K562 (cell line): ENCODE data around the gene HAPLN3. TPM values are rescaled to one million over a fixed set of nuclear protein-coding genes. Genes with fewer than 3 reads are reported as not detected.

Experiments used
- ATAC-seq: fragments of 200-7000 bp; cut with Tn5 transposase; 3 replicates; pipeline ENCODE4 v1.9.1; 2020; ENCODE audit warnings: moderate library complexity
- BruUV-seq: library from RNA; stranded (reverse); fragments of 400-500 nt; replicated peaks from 2 replicates; lab custom pipeline; 2021; lab: Mats Ljungman, UMichigan
- CTCF ChIA-PET: fragments of 300-600 bp; formaldehyde crosslinking; extraction: SDS; loops from one replicate; lab custom pipeline; 2021; ENCODE audit warnings: low intra/inter-chr PET ratio; lab: Yijun Ruan, JAX
- POLR2A ChIA-PET: fragments of 300-600, 350-650 bp; sonication (Branson Sonifier 250); formaldehyde crosslinking; extraction: SDS; loops from one replicate; lab custom pipeline; 2021; ENCODE audit warnings: antibody characterized with exemption, inconsistent platforms; lab: Yijun Ruan, JAX
- DNase-seq, 4 experiments: peaks; one replicate each; pipeline versions ENCODE4 v3.0.0 to v3.0.0-alpha.2; 2011 to 2018; ENCODE audit warnings: low spot score in 3 of 4, mixed read lengths in 3 of 4; ENCODE audit errors: extremely low read depth in 1 of 4
- FAIRE-seq: peaks from 2 replicates; lab custom pipeline; 2011; peaks lifted over from hg19 to GRCh38; lab: Jason Lieb, UNC
- H2AFZ ChIP-seq: 2 replicates; pipeline ENCODE4 v1.6.0; 2011; ENCODE audit warnings: low read depth, low read length, control low read depth, inconsistent platforms
- H3K27ac ChIP-seq: fragments of 200-600 bp; 3 replicates; pipeline ENCODE4 v1.8.0; 2011; ENCODE audit warnings: low read depth, mild to moderate bottlenecking, control low read depth, inconsistent platforms, low read length, moderate library complexity, mixed read lengths; ENCODE audit errors: extremely low read depth
- H3K27me3 ChIP-seq, 2 experiments: fragments of 300-600 bp in 1 of 2; 2 replicates in 1 of 2; 3 replicates in 1 of 2; pipeline versions ENCODE4 v1.6.0 to v1.8.0; 2011; ENCODE audit warnings: inconsistent platforms in 2 of 2, low read length in 2 of 2, mild to moderate bottlenecking in 1 of 2, mixed read lengths in 1 of 2, moderate library complexity in 1 of 2; ENCODE audit not compliant: control insufficient read depth in 2 of 2, insufficient read depth in 2 of 2
- H3K36me3 ChIP-seq: fragments of 300-600 bp; 3 replicates; pipeline ENCODE4 v1.8.0; 2011; ENCODE audit warnings: mild to moderate bottlenecking, low read length, inconsistent platforms; ENCODE audit not compliant: control insufficient read depth, insufficient read depth
- H3K4me1 ChIP-seq, 2 experiments: fragments of 200-600 bp in 1 of 2; replicated peaks in 1 of 2; 2 replicates in 1 of 2; 3 replicates in 1 of 2; pipeline versions ENCODE4 v1.5.1 to v1.8.0; 2011; ENCODE audit warnings: inconsistent platforms in 2 of 2, low read length in 2 of 2, mild to moderate bottlenecking in 1 of 2, mixed read lengths in 1 of 2, moderate library complexity in 1 of 2; ENCODE audit not compliant: control insufficient read depth in 2 of 2, insufficient read depth in 2 of 2
- H3K4me2 ChIP-seq: 2 replicates; pipeline ENCODE4 v1.6.1; 2011; ENCODE audit warnings: low read length, control low read depth, inconsistent platforms, mixed read lengths; ENCODE audit not compliant: insufficient read depth
- H3K4me3 ChIP-seq: fragments of 200-600 bp; sonication (generic), shearing (Covaris generic); 2 replicates; pipeline ENCODE4 v1.5.1; 2016; ENCODE audit warnings: control low read depth, inconsistent platforms
- H3K79me2 ChIP-seq: fragments of 200-600 bp; 3 replicates; pipeline ENCODE4 v1.8.0; 2011; ENCODE audit warnings: low read length, inconsistent platforms; ENCODE audit not compliant: control insufficient read depth, insufficient read depth
- H3K9ac ChIP-seq, 2 experiments: 2 replicates each; pipeline versions ENCODE4 v1.6.0 to v1.6.1; 2011; ENCODE audit warnings: low read depth in 2 of 2, low read length in 2 of 2, control low read depth in 1 of 2, inconsistent platforms in 1 of 2, mild to moderate bottlenecking in 1 of 2, mixed read lengths in 1 of 2; ENCODE audit not compliant: insufficient read depth in 1 of 2
- H3K9me1 ChIP-seq: one replicate; pipeline ENCODE4 v1.6.0; 2011; ENCODE audit warnings: inconsistent platforms, mild to moderate bottlenecking, low read length, moderate library complexity; ENCODE audit not compliant: control insufficient read depth, insufficient read depth
- H3K9me3 ChIP-seq: replicated peaks from 2 replicates; pipeline ENCODE4 v1.5.1; 2011; ENCODE audit warnings: low read depth, low read length, inconsistent platforms; ENCODE audit not compliant: control insufficient read depth, insufficient read depth
- H4K20me1 ChIP-seq: replicated peaks from 2 replicates; pipeline ENCODE4 v1.6.1; 2011; ENCODE audit warnings: low read length, inconsistent platforms, mixed read lengths; ENCODE audit not compliant: control insufficient read depth, insufficient read depth
- C11orf30 ChIP-seq: fragments of 450-650 bp; IDR thresholded peaks from 2 replicates; pipeline ENCODE4 v1.6.1; 2016; ENCODE audit warnings: low read depth, mild to moderate bottlenecking
- CBX3 ChIP-seq, 2 experiments: IDR thresholded peaks; 1 replicate in 1 of 2; 2 replicates in 1 of 2; pipeline ENCODE4 v1.6.1; 2012; ENCODE audit warnings: inconsistent platforms in 2 of 2, low read length in 2 of 2, borderline replicate concordance in 1 of 2, control low read depth in 1 of 2
- CTBP1 ChIP-seq: fragments of 450-650 bp; IDR thresholded peaks from 2 replicates; pipeline ENCODE4 v1.6.1; 2016; ENCODE audit warnings: borderline replicate concordance
- EGR1 ChIP-seq: fragments of 450-650 bp; conservative IDR thresholded peaks from 2 replicates; pipeline ENCODE4 v1.6.1; 2017; ENCODE audit warnings: mild to moderate bottlenecking
- GABPB2 ChIP-seq: fragments of 250-450 bp; sonication (Bioruptor Pico); conservative IDR thresholded peaks from 2 replicates; pipeline ENCODE4 v1.5.1; 2021; ENCODE audit warnings: mild to moderate bottlenecking
- MAFG ChIP-seq: fragments of 450-650 bp; conservative IDR thresholded peaks from 2 replicates; pipeline ENCODE4 v1.6.1; 2016; ENCODE audit warnings: missing genetic modification characterization, missing compliant biosample characterization
- MAFK ChIP-seq: IDR thresholded peaks from 2 replicates; pipeline ENCODE4 v1.6.1; 2011; ENCODE audit warnings: low read length, improper control_type of control experiment
- NRF1 ChIP-seq, 2 experiments: fragments of 450-650 bp; IDR thresholded peaks in 1 of 2; conservative IDR thresholded peaks in 1 of 2; 2 replicates each; pipeline ENCODE4 v1.6.1; 2014; ENCODE audit warnings: mild to moderate bottlenecking in 2 of 2
- RAD21 ChIP-seq, 2 experiments: fragments of 250-450 bp in 1 of 2; fragments of 450-650 bp in 1 of 2; sonication (Bioruptor Pico) in 1 of 2; formaldehyde crosslinking in 1 of 2; IDR thresholded peaks in 1 of 2; conservative IDR thresholded peaks in 1 of 2; 2 replicates each; pipeline versions ENCODE4 v1.4.0 to v1.8.0; 2020 to 2022; ENCODE audit warnings: mild to moderate bottlenecking in 2 of 2, moderate library complexity in 1 of 2
- TAF15 ChIP-seq: fragments of 200-400 bp; formaldehyde crosslinking; IDR thresholded peaks from 2 replicates; pipeline ENCODE4 v1.6.1; 2017; ENCODE audit warnings: mild to moderate bottlenecking, low read depth, low read length, moderate library complexity
- TAF7 ChIP-seq: fragments of 450-650 bp; IDR thresholded peaks from 2 replicates; pipeline ENCODE4 v1.6.1; 2016; ENCODE audit warnings: missing genetic modification characterization, missing compliant biosample characterization
- ZFP36 ChIP-seq: fragments of 150-350 bp; IDR thresholded peaks from 2 replicates; pipeline ENCODE4 v1.6.1; 2018; ENCODE audit warnings: low read length, low read depth; ENCODE audit not compliant: partially characterized antibody
- ZNF165 ChIP-seq: fragments of 250-450 bp; sonication (Bioruptor Pico); IDR thresholded peaks from 2 replicates; pipeline ENCODE4 v1.4.0; 2020; ENCODE audit warnings: borderline replicate concordance
- ZNF316 ChIP-seq: fragments of 450-650 bp; IDR thresholded peaks from 2 replicates; pipeline ENCODE4 v1.6.1; 2016
- WGBS: fragments of 100-300 bp; shearing (Covaris generic); methylation state at CpG from one replicate; pipeline ENCODE4 v1.1.6; 2016; ENCODE audit warnings: low coverage, mixed read lengths; ENCODE audit not compliant: insufficient coverage; ENCODE audit errors: missing lambda C conversion rate; 5-methylcytosine and 5-hydroxymethylcytosine counted together
- in situ Hi-C: fragments of 300-500 bp; cut with MboI; formaldehyde crosslinking; loops from 4 replicates; pipeline ENCODE4 v1.15.0; 2018; ENCODE audit warnings: inconsistent platforms, mixed read lengths
- intact Hi-C: fragments of 100-400 bp; cut with micrococcal nuclease; formaldehyde crosslinking; loops from 2 replicates; pipeline ENCODE4 v1.14.2; 2022
- polyA plus RNA-seq, 8 experiments: library from polyadenylated mRNA; depleted of rRNA in 4 of 8; stranded (reverse) in 5 of 8; unstranded in 3 of 8; fragments of >200 nt; fragmentation: Nextera tagmentation in 2 of 8; fragmentation: Illumina TruSeq in 1 of 8; extraction: Ambion mirVana in 2 of 8; extraction: Trizol in 1 of 8; gene quantifications; 2 replicates each; pipeline versions ENCODE4 v1.2.1 to v1.2.3, GENCODE V29; 2011 to 2014; ENCODE audit warnings: inconsistent platforms in 1 of 8, missing spikeins in 1 of 8
- total RNA-seq, 7 experiments: library from RNA; depleted of rRNA in 6 of 7; stranded (reverse); fragments of >200 nt in 6 of 7; fragmentation: Illumina TruSeq in 2 of 7; extraction: Trizol in 2 of 7; gene quantifications; 2 replicates each; pipeline versions ENCODE4 v1.2.1 to v1.2.3, GENCODE V29; 2011 to 2021; ENCODE audit warnings: low replicate concordance in 1 of 7

Gene HAPLN3
- total and polyA plus RNA-seq, 9 of the 15 experiments (the other 6 are each of a cell fraction or from before 2014, with no cell fraction given): 0.04 to 2.4 (median 0.65) TPM

DNA sequence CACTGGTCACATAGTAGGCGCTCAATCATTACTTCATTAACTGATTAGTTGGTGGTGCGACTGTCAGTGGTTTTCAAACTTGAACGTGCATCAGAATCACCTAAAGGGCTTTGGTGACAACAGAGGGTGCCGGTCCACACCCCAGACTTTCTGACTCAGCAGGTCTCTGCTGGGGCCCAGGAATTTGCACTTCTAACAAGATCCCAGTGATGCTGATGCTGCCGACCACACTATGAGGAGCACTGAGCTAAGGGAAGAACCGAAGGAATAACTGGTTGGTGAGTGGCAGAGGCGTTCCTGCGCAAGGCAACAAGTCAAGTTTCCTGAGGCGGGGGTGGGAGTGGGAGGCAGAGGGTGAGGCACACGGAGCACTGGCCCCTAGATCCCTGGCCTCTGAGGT is 18.8 kb downstream of the HAPLN3 start:
- FAIRE-seq: no peak
- CTCF ChIA-PET: no interaction called here

More for the DNA sequence above, 18.8 kb downstream of the HAPLN3 start:
- Histone ChIP-seq H3K27ac (no peak overlapping the region), H3K9me1 (peaks cover 1% of the 10 kb centered on the region)
- peak in 2 of 4 experiments; percentile 23 to 24 for DNase-seq
- in situ Hi-C loops: no loop called here
- POLR2A ChIA-PET: interaction anchor here (0.6 to 1.0 kb wide), 2 partner anchors 65 to 145 kb away, joined by 3 read pairs; no protein-coding TSS in a partner anchor
- TF ChIP-seq ZFP36 (no peak), TAF15 (no peak), C11orf30 (peak; percentile 44; the same call in 1 of the 2 replicates), ZNF316 (peak; percentile 63), MAFG (peak; percentile 48), EGR1 (peak; percentile 34; the same call in 1 of the 2 replicates), TAF7 (no peak), CBX3 (IDR thresholded peaks at IDR 0.05; ENCODE audit: borderline replicate concordance in 1 of 2, low read length in 2 of 2) (no peak), NRF1 (conservative IDR thresholded peaks at IDR 0.05 in 1 of 2, IDR thresholded peaks at IDR 0.05 in 1 of 2) (peak in 1 of 2 experiments; percentile 33; a peak in 2 of 4 replicates), GABPB2 (no peak), MAFK (peak; percentile 15; the same call in 1 of the 2 replicates), ZNF165 (CRISPR knock-in tag) (no peak), RAD21 (CRISPR knock-in tag; conservative IDR thresholded peaks at IDR 0.05 in 1 of 2, IDR thresholded peaks at IDR 0.05 in 1 of 2) (0 out of 4 replicates have a peak, but pooled peaks of 1 of the 2 experiments have one; percentile 10), CTBP1 (peak; percentile 15; the same call in 1 of the 2 replicates)
- TF ChIP-seq, all 486 proteins: peak for 8
- Histone ChIP-seq H3K4me2 (no peak overlapping the region; the same call in 1 of the 2 replicates), H3K9ac (peak overlapping the region in 1 of 2 experiments; percentile 50; a peak in 1 of 4 replicates), H3K79me2 (no peaks in the 10 kb centered on the region), H3K4me3 (no peak overlapping the region), H3K27me3 (peaks cover 31 to 54% of the 10 kb centered on the region in 2 experiments; a peak in 4 of 5 replicates), H3K36me3 (no peaks in the 10 kb centered on the region), H3K9me3 (no peaks in the 10 kb centered on the region), H3K4me1 (peaks cover 8 to 35% of the 10 kb centered on the region in 2 experiments; a peak in 4 of 5 replicates), H4K20me1 (peaks cover 5% of the 10 kb centered on the region), H2AFZ (no peak overlapping the region)
- WGBS: 4% methylated on average over 10 of the region's 10 CpGs
- ATAC-seq: peak; percentile 15
- intact Hi-C loops: no loop called here
- BruUV-seq: no TSS peak
